Upper lobe of right lung (tissue), 1 donor: Measurements from ENCODE around the gene PDE1C. TPM values are rescaled to one million over a fixed set of nuclear protein-coding genes. Genes with fewer than 3 reads are reported as not detected.

ENCODE experiments used
- ATAC-seq: fragments of 200-7000 bp; cut with Tn5 transposase; one replicate; pipeline ENCODE4 v1.9.1; 2020; ENCODE audit warnings: mild to moderate bottlenecking, moderate library complexity
- DNase-seq: peaks from one replicate; pipeline ENCODE4 v3.0.0-alpha.2; 2020
- H3K27ac ChIP-seq: fragments of 200-600 bp; one replicate; pipeline ENCODE4 v1.8.0; 2022
- H3K27me3 ChIP-seq: fragments of 200-600 bp; one replicate; pipeline ENCODE4 v1.8.0; 2022; ENCODE audit warnings: mild to moderate bottlenecking
- H3K36me3 ChIP-seq: fragments of 200-600 bp; one replicate; pipeline ENCODE4 v1.8.0; 2022
- H3K4me1 ChIP-seq: fragments of 200-600 bp; one replicate; pipeline ENCODE4 v1.8.0; 2022
- H3K4me3 ChIP-seq: fragments of 200-600 bp; one replicate; pipeline ENCODE4 v1.8.0; 2022; ENCODE audit warnings: mild to moderate bottlenecking
- H3K9me3 ChIP-seq: fragments of 200-600 bp; one replicate; pipeline ENCODE4 v1.8.0; 2022
- CTCF ChIP-seq: fragments of 200-600 bp; IDR thresholded peaks from one replicate; pipeline ENCODE4 v1.8.0; 2022; ENCODE audit warnings: antibody characterized with exemption
- intact Hi-C: fragments of 100-400 bp; cut with DNase I; formaldehyde crosslinking; loops from one replicate; pipeline ENCODE4 v1.11.0; 2022
- total RNA-seq: library from RNA; stranded (reverse); fragmentation: NEBNext Ultra II Directional; extraction: Animal tissue kit (Norgen Biotek cat#: 25700); gene quantifications from one replicate; pipeline ENCODE4 v1.2.1, GENCODE V29; 2021
- donor health status: DM: no; HTN: yes; CAD: no; lungs with severe emphysema.

The PDE1C gene
- total RNA-seq, 1 donor from 2014 or later, result 13.0 TPM

GRCh38 chr7:31707089-31707488 lies 363.1 kb downstream of the PDE1C start:
- DNase-seq (no peak), ATAC-seq (no peak)
- no peaks in the 10 kb centered on the region for H3K27me3 ChIP-seq
- no peaks in the 10 kb centered on the region for H3K36me3 ChIP-seq
- TF ChIP-seq CTCF, result no peak
- no peak overlapping the region for H3K4me3 ChIP-seq
- H3K4me1 ChIP-seq, result no peaks in the 10 kb centered on the region
- H3K27ac ChIP-seq, result no peak overlapping the region
- H3K9me3 ChIP-seq, result no peaks in the 10 kb centered on the region
- intact Hi-C loops, result no loop called here

GRCh38 chr7:31705377-31705776 lies 364.8 kb downstream of the PDE1C start:
- intact Hi-C loops, result no loop called here
- Histone ChIP-seq H3K4me1 (no peaks in the 10 kb centered on the region), H3K27me3 (no peaks in the 10 kb centered on the region), H3K9me3 (no peaks in the 10 kb centered on the region), H3K27ac (no peak overlapping the region), H3K4me3 (no peak overlapping the region), H3K36me3 (no peaks in the 10 kb centered on the region)
- no peak for ATAC-seq
- TF ChIP-seq CTCF, result no peak
- no peak for DNase-seq

DNA sequence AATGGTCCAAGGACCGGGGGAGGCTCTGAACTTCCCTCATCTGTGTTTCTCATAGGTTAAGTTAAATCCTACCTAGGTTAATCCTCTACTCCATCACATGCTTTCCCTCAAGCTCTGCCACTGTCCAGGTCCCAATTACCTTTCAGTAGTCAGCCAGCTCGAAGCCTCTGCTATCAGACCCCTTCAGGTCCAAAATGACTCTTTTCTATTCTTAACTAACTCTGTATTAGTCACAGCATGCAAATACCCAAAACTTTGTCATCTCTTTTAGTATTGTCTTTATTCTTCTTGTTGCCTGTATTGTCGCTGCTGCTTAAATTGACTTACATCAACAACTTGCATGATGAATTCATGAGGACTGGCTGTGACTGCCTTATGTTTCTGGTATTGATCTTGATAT lies 367.9 kb downstream of the PDE1C start:
- DNase-seq (no peak), ATAC-seq (no peak)
- intact Hi-C loops, result no loop called here
- Histone ChIP-seq H3K27me3 (no peaks in the 10 kb centered on the region), H3K4me1 (no peaks in the 10 kb centered on the region), H3K36me3 (no peaks in the 10 kb centered on the region), H3K27ac (no peak overlapping the region), H3K9me3 (no peaks in the 10 kb centered on the region), H3K4me3 (no peak overlapping the region)
- no peak for TF ChIP-seq CTCF
